GM12878 (cell line): ENCODE measurements around the gene AFF2. TPM values are rescaled to one million over a fixed set of nuclear protein-coding genes. Genes with fewer than 3 reads are reported as not detected.

Experiments
- ATAC-seq: fragments of 200-7000 bp; cut with Tn5 transposase; 3 replicates; pipeline ENCODE4 v1.9.1; 2020; ENCODE audit warnings: mild to moderate bottlenecking, moderate library complexity
- BruUV-seq: library from RNA; stranded (reverse); fragments of 400-500 nt; replicated peaks from 2 replicates; lab custom pipeline; 2021; lab: Mats Ljungman, UMichigan
- CTCF ChIA-PET: fragments of 300-600 bp; sonication (Branson Sonifier 250); formaldehyde crosslinking; extraction: SDS; loops from one replicate; lab custom pipeline; 2021; ENCODE audit warnings: inconsistent platforms; lab: Yijun Ruan, JAX
- POLR2A ChIA-PET: fragments of 350-600 bp; formaldehyde crosslinking; extraction: SDS; loops from one replicate; lab custom pipeline; 2021; ENCODE audit warnings: inconsistent platforms; lab: Charles Lee
- RAD21 ChIA-PET: fragments of 300-600 bp; sonication (Branson Sonifier 250); formaldehyde crosslinking; loops from one replicate; lab custom pipeline; 2023; ENCODE audit warnings: antibody characterized with exemption; ENCODE audit not compliant: unreplicated experiment; lab: Charles Lee
- SMC1A ChIA-PET: fragments of 300-600 bp; sonication (Branson Sonifier 250); formaldehyde crosslinking; loops from one replicate; lab custom pipeline; 2023; ENCODE audit not compliant: unreplicated experiment, uncharacterized antibody; lab: Charles Lee
- DNase-seq: peaks from one replicate; pipeline ENCODE4 v3.0.0-alpha.2; 2011; ENCODE audit warnings: low read depth, low spot score
- FAIRE-seq: peaks from 3 replicates; lab custom pipeline; 2011; peaks lifted over from hg19 to GRCh38; lab: Jason Lieb, UNC
- H2AFZ ChIP-seq: 2 replicates; pipeline ENCODE4 v1.6.0; 2011; ENCODE audit warnings: low read depth, low read length, control low read depth; ENCODE audit not compliant: control insufficient read depth
- H3K27ac ChIP-seq: 2 replicates; pipeline ENCODE4 v1.5.1; 2011; ENCODE audit warnings: control low read depth; ENCODE audit not compliant: control insufficient read depth, insufficient read depth
- H3K27me3 ChIP-seq, 2 experiments: replicated peaks in 1 of 2; 2 replicates each; pipeline versions ENCODE4 v1.6.0 to v1.6.1; 2011; ENCODE audit warnings: low read length in 1 of 2; ENCODE audit not compliant: control insufficient read depth in 2 of 2, insufficient read depth in 2 of 2
- H3K36me3 ChIP-seq, 2 experiments: 2 replicates each; pipeline ENCODE4 v1.5.1; 2011; ENCODE audit warnings: low read length in 1 of 2; ENCODE audit not compliant: control insufficient read depth in 2 of 2, insufficient read depth in 2 of 2
- H3K4me1 ChIP-seq: 2 replicates; pipeline ENCODE4 v1.6.1; 2011; ENCODE audit warnings: mild to moderate bottlenecking, low read length, moderate library complexity, mixed read lengths; ENCODE audit not compliant: control insufficient read depth, insufficient read depth
- H3K4me2 ChIP-seq: 2 replicates; pipeline ENCODE4 v1.6.0; 2011; ENCODE audit warnings: control low read depth; ENCODE audit not compliant: control insufficient read depth, insufficient read depth
- H3K4me3 ChIP-seq: fragments of 200-600 bp; sonication (generic); 2 replicates; pipeline ENCODE4 v1.5.1; 2016
- H3K79me2 ChIP-seq: 2 replicates; pipeline ENCODE4 v1.6.0; 2011; ENCODE audit warnings: low read length; ENCODE audit not compliant: control insufficient read depth, insufficient read depth
- H3K9ac ChIP-seq: 2 replicates; pipeline ENCODE4 v1.8.0; 2011; ENCODE audit warnings: low read length, control low read depth, mixed read lengths; ENCODE audit not compliant: control insufficient read depth, insufficient read depth
- H3K9me3 ChIP-seq: replicated peaks from 3 replicates; pipeline ENCODE4 v1.5.1; 2011; ENCODE audit warnings: mild to moderate bottlenecking, low read length; ENCODE audit not compliant: control insufficient read depth, insufficient read depth
- H4K20me1 ChIP-seq: 2 replicates; pipeline ENCODE4 v1.6.0; 2011; ENCODE audit not compliant: control insufficient read depth, insufficient read depth
- CHD2 ChIP-seq: IDR thresholded peaks from 2 replicates; pipeline ENCODE4 v1.6.1; 2011; ENCODE audit warnings: low read depth, low read length, improper control_type of control experiment, borderline replicate concordance
- HDAC6 ChIP-seq: fragments of 200-600 bp; sonication (generic); IDR thresholded peaks from one replicate; pipeline ENCODE4 v1.8.0; 2017; ENCODE audit warnings: antibody characterized with exemption; ENCODE audit not compliant: unreplicated experiment
- IKZF1 ChIP-seq: fragments of 450-650 bp; conservative IDR thresholded peaks from 2 replicates; pipeline ENCODE4 v1.6.1; 2017; ENCODE audit warnings: antibody characterized with exemption, mild to moderate bottlenecking
- JUND ChIP-seq: IDR thresholded peaks from 2 replicates; pipeline ENCODE4 v1.6.1; 2012; ENCODE audit warnings: low read depth, mild to moderate bottlenecking, low read length, improper control_type of control experiment, moderate library complexity
- KDM1A ChIP-seq: fragments of 200-600 bp; sonication (generic); IDR thresholded peaks from 2 replicates; pipeline ENCODE4 v1.6.1; 2016; ENCODE audit warnings: borderline replicate concordance
- MEF2B ChIP-seq: fragments of 450-650 bp; IDR thresholded peaks from 2 replicates; pipeline ENCODE4 v1.6.1; 2018; ENCODE audit warnings: mild to moderate bottlenecking, moderate library complexity; ENCODE audit not compliant: partially characterized antibody, poor library complexity, severe bottlenecking
- MYB ChIP-seq: fragments of 150-350 bp; IDR thresholded peaks from 2 replicates; pipeline ENCODE4 v1.6.1; 2014; ENCODE audit warnings: mild to moderate bottlenecking, low read depth, low read length, borderline replicate concordance
- RCOR1 ChIP-seq: conservative IDR thresholded peaks from 2 replicates; pipeline ENCODE4 v1.6.1; 2012; ENCODE audit warnings: low read depth, low read length, improper control_type of control experiment
- RFX5 ChIP-seq: IDR thresholded peaks from 2 replicates; pipeline ENCODE4 v1.6.1; 2011; ENCODE audit warnings: low read depth, low read length, improper control_type of control experiment
- SMAD1 ChIP-seq: fragments of 450-650 bp; IDR thresholded peaks from 2 replicates; pipeline ENCODE4 v1.6.1; 2018; ENCODE audit warnings: mild to moderate bottlenecking, low read depth; ENCODE audit not compliant: partially characterized antibody
- WGBS: methylation state at CpG from one replicate; pipeline ENCODE4 v1.1.6; 2016; ENCODE audit warnings: low lambda C conversion rate; ENCODE audit not compliant: insufficient replicate concordance, insufficient coverage; ENCODE audit errors: missing lambda C conversion rate; 5-methylcytosine and 5-hydroxymethylcytosine counted together
- in situ Hi-C: fragments of 300-500 bp; cut with MboI; formaldehyde crosslinking; loops from 9 replicates; pipeline ENCODE4 v1.14.3; 2018; ENCODE audit warnings: mixed read lengths
- intact Hi-C: fragments of 100-400 bp; cut with micrococcal nuclease; formaldehyde crosslinking; loops from one replicate; pipeline ENCODE4 v1.14.2; 2022; ENCODE audit not compliant: unreplicated experiment
- polyA plus RNA-seq, 11 experiments: library from polyadenylated mRNA; depleted of rRNA in 4 of 11; unstranded in 6 of 11; stranded (reverse) in 5 of 11; fragments of >200 nt; fragmentation: Nextera tagmentation in 4 of 11; fragmentation: Illumina TruSeq in 1 of 11; extraction: Ambion mirVana in 4 of 11; extraction: Trizol in 1 of 11; gene quantifications; 1 replicate in 1 of 11; 2 replicates in 10 of 11; pipeline versions ENCODE4 v1.2.1 to v1.2.3, GENCODE V29; 2011 to 2016; ENCODE audit warnings: inconsistent platforms in 2 of 11, missing spikeins in 2 of 11, low read depth in 1 of 11
- total RNA-seq, 4 experiments: library from RNA; depleted of rRNA in 3 of 4; stranded (reverse); fragments of >200 nt in 3 of 4; fragmentation: Illumina TruSeq in 1 of 4; extraction: Trizol in 1 of 4; gene quantifications; 2 replicates each; pipeline versions ENCODE4 v1.2.1 to v1.2.3, GENCODE V29; 2013 to 2021
- TF ChIP-seq, protein P1 (sequence below): IDR thresholded peaks from 2 replicates; pipeline ENCODE4 v1.6.1; 2011; ENCODE audit warnings: mild to moderate bottlenecking, low read depth, low read length, moderate library complexity; ENCODE audit not compliant: insufficient replicate concordance
- TF ChIP-seq, protein P2 (sequence below): IDR thresholded peaks from 2 replicates; pipeline ENCODE4 v1.6.1; 2012; ENCODE audit warnings: low read depth, low read length, improper control_type of control experiment

Gene AFF2
- total and polyA plus RNA-seq, 10 of the 15 experiments (the other 5 are each of a cell fraction or from before 2014, with no cell fraction given) = under 0.01 to 0.03 TPM; not detected in 8

DNA sequence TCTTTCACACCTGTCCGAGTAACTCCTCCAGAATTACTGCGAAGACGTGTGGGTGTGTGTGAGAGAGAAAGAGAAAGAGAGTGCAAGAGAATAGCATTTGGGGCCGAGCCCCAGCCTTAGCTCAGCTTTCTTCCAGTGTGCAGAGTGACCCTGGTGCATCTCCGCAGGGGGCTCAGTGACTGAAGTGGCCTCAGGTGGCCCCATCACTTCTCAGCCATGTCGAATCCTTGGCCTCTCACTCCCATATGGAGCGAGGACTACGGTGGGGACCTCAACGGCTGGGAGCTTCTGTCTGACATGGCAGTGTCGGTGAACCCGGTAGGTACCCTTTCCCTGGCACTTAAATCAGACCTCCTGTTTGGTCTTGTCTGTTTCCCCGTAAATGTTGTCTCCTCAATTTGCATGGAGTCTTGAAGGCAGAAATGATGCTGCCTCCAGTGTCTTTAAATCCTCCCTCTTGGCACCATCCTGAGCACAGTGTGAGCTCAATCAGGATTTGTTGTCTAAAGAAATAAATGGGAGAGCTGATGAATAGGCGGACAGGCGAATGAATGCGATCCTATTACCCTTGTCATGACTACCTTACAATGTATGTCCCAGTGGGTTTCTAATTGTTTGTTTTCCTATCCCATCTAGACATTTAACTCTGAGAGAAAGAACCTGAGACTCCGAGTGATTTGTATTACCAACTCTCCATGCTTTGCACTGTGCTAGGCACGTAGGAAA lies 305.9 kb downstream of the AFF2 start:
- POLR2A ChIA-PET = no interaction called here
- no TSS peak for BruUV-seq

More for the DNA sequence above, 305.9 kb downstream of the AFF2 start:
- H3K27ac ChIP-seq = no peak overlapping the region
- TF ChIP-seq, protein P1, sequence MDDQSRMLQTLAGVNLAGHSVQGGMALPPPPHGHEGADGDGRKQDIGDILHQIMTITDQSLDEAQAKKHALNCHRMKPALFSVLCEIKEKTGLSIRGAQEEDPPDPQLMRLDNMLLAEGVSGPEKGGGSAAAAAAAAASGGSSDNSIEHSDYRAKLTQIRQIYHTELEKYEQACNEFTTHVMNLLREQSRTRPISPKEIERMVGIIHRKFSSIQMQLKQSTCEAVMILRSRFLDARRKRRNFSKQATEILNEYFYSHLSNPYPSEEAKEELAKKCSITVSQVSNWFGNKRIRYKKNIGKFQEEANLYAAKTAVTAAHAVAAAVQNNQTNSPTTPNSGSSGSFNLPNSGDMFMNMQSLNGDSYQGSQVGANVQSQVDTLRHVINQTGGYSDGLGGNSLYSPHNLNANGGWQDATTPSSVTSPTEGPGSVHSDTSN = no peak
- no peak for TF ChIP-seq HDAC6
- no peak for TF ChIP-seq RCOR1
- no peak for TF ChIP-seq IKZF1
- TF ChIP-seq, protein P2, sequence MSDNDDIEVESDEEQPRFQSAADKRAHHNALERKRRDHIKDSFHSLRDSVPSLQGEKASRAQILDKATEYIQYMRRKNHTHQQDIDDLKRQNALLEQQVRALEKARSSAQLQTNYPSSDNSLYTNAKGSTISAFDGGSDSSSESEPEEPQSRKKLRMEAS = no peak
- no peak for TF ChIP-seq JUND
- TF ChIP-seq RFX5 = no peak
- TF ChIP-seq MYB = no peak
- no peak for TF ChIP-seq SMAD1
- no peak for TF ChIP-seq KDM1A
- TF ChIP-seq MEF2B = no peak
- TF ChIP-seq CHD2 = no peak
- in situ Hi-C loops = no loop called here
- ChIA-PET SMC1A (no interaction called here), CTCF (no interaction called here), RAD21 (no interaction called here)
- peaks cover 0 to 2% of the 10 kb centered on the region in 2 experiments; a peak in 2 of 4 replicates for H3K27me3 ChIP-seq
- H2AFZ ChIP-seq = no peak overlapping the region
- H3K36me3 ChIP-seq = no peaks in the 10 kb centered on the region
- intact Hi-C loops = no loop called here
- no peak for ATAC-seq
- WGBS = 37% methylated on average over 16 of the region's 17 CpGs
- H3K9me3 ChIP-seq = no peaks in the 10 kb centered on the region
- H3K79me2 ChIP-seq = no peaks in the 10 kb centered on the region
- no peak overlapping the region for H3K9ac ChIP-seq
- H4K20me1 ChIP-seq = no peaks in the 10 kb centered on the region
- no peaks in the 10 kb centered on the region for H3K4me1 ChIP-seq
- no peak for DNase-seq
- FAIRE-seq = no peak
- H3K4me2 ChIP-seq = no peak overlapping the region
- no peak overlapping the region for H3K4me3 ChIP-seq
